GM12865 (cell line): Measurements from ENCODE around the gene SMC6.

ENCODE experiments used
- DNase-seq: peaks from one replicate; pipeline ENCODE4 v3.0.0; 2010; ENCODE audit warnings: low read depth
- H3K4me3 ChIP-seq: 2 replicates; pipeline ENCODE4 v1.5.1; 2011; ENCODE audit warnings: mild to moderate bottlenecking, low read depth, low read length, control low read depth
- CTCF ChIP-seq: IDR thresholded peaks from 2 replicates; pipeline ENCODE4 v1.5.1; 2011; ENCODE audit warnings: low read length, control low read depth, low read depth, inconsistent platforms; ENCODE audit not compliant: insufficient read depth; ENCODE audit errors: missing control alignments

SMC6 gene

GRCh38 chr2:17793803-17794354 is 40.3 kb upstream of the SMC6 start:
- no peak overlapping the region for H3K4me3 ChIP-seq
- no peak for DNase-seq
- no peak for TF ChIP-seq CTCF

GRCh38 chr2:17793296-17793695 is 39.7 kb upstream of the SMC6 start:
- no peak for DNase-seq
- no peak overlapping the region for H3K4me3 ChIP-seq
- TF ChIP-seq CTCF, result no peak

GRCh38 chr2:17792515-17792914 is 38.9 kb upstream of the SMC6 start:
- DNase-seq, result peak; percentile 50
- TF ChIP-seq CTCF, result no peak
- no peak overlapping the region for H3K4me3 ChIP-seq

- no peak for DNase-seq
- H3K4me3 ChIP-seq, result no peak overlapping the region
- TF ChIP-seq CTCF, result no peak
Observed at GRCh38 chr2:17791817-17792130, 38.2 kb upstream of the SMC6 start.

- no peak for TF ChIP-seq CTCF
- no peak for DNase-seq
- no peak overlapping the region for H3K4me3 ChIP-seq
Observed at GRCh38 chr2:17791121-17791816, 37.7 kb upstream of the SMC6 start.

GRCh38 chr2:17790536-17790935 is 36.9 kb upstream of the SMC6 start:
- TF ChIP-seq CTCF, result no peak
- DNase-seq, result no peak
- H3K4me3 ChIP-seq, result no peak overlapping the region

- no peak for TF ChIP-seq CTCF
- no peak overlapping the region for H3K4me3 ChIP-seq
- peak; percentile 23 for DNase-seq
Observed at GRCh38 chr2:17788773-17789172, 35.2 kb upstream of the SMC6 start.
